Measurements from ENCODE around the gene VWA5B2. TPM values are rescaled to one million over a fixed set of nuclear protein-coding genes. Genes with fewer than 3 reads are reported as not detected.

VWA5B2 gene
- total RNA-seq, 1 donor from 2014 or later: 0.25 TPM

DNA sequence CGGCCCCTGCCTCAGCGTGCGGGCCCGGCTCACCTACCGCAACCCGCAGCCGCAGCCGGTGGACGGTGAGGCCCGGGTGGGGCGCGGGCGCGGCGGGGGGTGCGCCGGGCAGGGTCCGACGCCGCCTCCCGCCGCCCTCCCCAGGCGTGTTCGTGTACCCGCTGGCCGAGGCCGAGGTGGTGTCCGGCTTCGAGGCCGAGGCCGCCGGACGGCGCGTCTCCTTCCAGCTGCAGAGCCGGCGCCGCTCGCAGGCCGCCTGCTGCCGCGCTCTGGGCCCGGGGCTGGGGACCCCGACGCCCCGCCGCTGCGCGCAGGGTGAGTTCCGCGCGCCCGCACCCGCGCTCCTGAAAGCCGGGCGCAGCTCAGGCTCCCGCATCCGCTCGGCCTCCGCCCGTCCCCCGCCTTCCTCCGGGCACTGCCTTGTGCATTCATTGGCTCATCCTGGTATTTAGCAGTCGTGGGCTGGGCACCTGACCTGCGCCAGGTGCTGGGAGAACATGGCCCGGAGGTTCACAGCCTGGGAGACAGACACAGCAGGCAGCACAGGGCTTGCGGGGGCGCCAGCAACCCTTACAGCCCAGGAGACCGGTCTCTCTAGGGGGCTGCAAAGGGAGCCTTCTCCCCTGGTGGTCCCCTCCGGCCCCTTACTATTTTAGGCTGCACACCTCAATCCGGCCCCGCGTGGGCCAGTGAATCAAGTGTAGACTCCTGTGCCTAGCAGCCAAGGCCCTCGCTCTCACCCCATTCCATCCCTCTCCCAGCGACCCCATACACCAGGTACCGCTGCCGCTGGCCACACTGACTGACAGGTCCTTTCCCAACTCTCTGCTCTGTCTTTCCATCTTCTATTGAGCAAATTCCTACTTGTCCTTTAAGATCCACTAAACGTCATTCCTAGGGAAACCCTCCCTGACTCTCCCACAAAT lies 1.5 kb downstream of the VWA5B2 start:
- no peak overlapping the region for H3K27ac Mint-ChIP-seq (ENCODE audit: unreplicated experiment)
- DNase-seq (ENCODE audit: low spot score): no peak
- peak overlapping the region; percentile 63 for H3K4me3 Mint-ChIP-seq (ENCODE audit: unreplicated experiment)
- H3K4me1 Mint-ChIP-seq (ENCODE audit: low read depth): peaks cover 12% of the 10 kb centered on the region
- H3K36me3 Mint-ChIP-seq (ENCODE audit: low read depth): peaks cover 3% of the 10 kb centered on the region
- no peaks in the 10 kb centered on the region for H3K9me3 Mint-ChIP-seq (ENCODE audit: low read depth)
- peaks cover 37% of the 10 kb centered on the region for H3K27me3 Mint-ChIP-seq (ENCODE audit: low read depth)
- TF ChIP-seq, protein P1, sequence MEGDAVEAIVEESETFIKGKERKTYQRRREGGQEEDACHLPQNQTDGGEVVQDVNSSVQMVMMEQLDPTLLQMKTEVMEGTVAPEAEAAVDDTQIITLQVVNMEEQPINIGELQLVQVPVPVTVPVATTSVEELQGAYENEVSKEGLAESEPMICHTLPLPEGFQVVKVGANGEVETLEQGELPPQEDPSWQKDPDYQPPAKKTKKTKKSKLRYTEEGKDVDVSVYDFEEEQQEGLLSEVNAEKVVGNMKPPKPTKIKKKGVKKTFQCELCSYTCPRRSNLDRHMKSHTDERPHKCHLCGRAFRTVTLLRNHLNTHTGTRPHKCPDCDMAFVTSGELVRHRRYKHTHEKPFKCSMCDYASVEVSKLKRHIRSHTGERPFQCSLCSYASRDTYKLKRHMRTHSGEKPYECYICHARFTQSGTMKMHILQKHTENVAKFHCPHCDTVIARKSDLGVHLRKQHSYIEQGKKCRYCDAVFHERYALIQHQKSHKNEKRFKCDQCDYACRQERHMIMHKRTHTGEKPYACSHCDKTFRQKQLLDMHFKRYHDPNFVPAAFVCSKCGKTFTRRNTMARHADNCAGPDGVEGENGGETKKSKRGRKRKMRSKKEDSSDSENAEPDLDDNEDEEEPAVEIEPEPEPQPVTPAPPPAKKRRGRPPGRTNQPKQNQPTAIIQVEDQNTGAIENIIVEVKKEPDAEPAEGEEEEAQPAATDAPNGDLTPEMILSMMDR (IDR thresholded peaks at IDR 0.05): no peak

DNA sequence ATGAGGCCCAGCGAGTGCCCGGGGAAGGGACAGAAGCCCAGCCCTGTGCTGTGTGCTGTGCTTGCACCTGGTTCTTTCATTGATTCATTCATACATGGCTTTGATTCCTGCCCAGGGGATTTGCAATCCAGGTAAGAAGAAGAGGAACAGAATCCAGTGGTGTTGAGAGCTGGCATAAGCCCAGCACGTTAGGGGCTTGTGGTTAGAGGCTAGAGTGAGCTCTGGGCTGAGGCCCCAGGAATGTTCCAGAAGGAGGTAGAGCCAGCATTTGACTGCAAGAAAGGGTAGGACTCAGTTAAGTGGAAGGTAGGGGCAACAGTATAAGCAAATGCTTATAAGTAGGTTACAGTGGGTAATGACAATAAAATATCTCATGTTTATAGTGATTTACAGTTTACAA lies 2.3 kb downstream of the VWA5B2 start:
- no peak for DNase-seq (ENCODE audit: low spot score)
- Mint-ChIP-seq H3K27me3 (ENCODE audit: low read depth) (peaks cover 34% of the 10 kb centered on the region), H3K4me1 (ENCODE audit: low read depth) (peaks cover 12% of the 10 kb centered on the region), H3K9me3 (ENCODE audit: low read depth) (no peaks in the 10 kb centered on the region), H3K27ac (ENCODE audit: unreplicated experiment) (no peak overlapping the region), H3K36me3 (ENCODE audit: low read depth) (peaks cover 3% of the 10 kb centered on the region), H3K4me3 (ENCODE audit: unreplicated experiment) (peak overlapping the region; percentile 63)
- TF ChIP-seq, protein P1 (IDR thresholded peaks at IDR 0.05): no peak

DNA sequence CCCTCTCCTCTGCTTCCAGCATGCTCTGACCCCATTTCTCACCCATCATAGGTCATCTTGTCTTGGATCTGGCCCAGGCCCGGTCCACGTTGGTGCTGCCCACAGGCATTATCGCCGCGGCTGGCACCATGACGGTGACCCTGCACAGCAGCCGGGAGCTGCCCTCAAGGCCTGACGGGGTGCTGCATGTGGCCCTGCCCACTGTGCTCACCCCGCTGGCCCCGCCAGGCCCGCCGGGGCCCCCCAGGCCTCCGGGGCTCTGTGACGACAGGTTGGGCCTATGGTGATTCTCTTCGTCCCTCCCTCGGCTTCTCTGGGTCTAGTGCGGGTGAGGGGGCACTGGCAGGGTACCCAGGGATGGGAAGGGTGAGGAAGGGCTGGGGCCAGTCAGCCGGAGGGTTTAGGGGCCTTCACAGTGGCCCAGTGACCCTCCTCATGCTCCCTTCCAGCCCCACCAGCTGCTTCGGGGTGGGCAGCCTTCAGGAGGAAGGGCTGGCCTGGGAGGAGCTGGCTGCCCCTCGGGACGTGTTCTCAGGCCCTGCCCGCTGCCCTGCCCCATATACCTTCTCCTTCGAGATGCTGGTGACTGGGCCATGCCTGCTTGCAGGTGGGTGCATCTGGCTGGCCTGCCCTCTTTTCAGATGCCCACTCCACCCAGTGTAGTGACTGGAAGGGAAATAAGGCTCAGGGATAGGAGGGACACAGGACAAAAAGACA lies 3.9 kb downstream of the VWA5B2 start:
- peaks cover 3% of the 10 kb centered on the region for H3K36me3 Mint-ChIP-seq (ENCODE audit: low read depth)
- H3K27me3 Mint-ChIP-seq (ENCODE audit: low read depth): peaks cover 30% of the 10 kb centered on the region
- H3K27ac Mint-ChIP-seq (ENCODE audit: unreplicated experiment): no peak overlapping the region
- DNase-seq (ENCODE audit: low spot score): no peak
- H3K9me3 Mint-ChIP-seq (ENCODE audit: low read depth): no peaks in the 10 kb centered on the region
- TF ChIP-seq, protein P1 (IDR thresholded peaks at IDR 0.05): no peak
- peaks cover 12% of the 10 kb centered on the region for H3K4me1 Mint-ChIP-seq (ENCODE audit: low read depth)
- no peak overlapping the region for H3K4me3 Mint-ChIP-seq (ENCODE audit: unreplicated experiment)

DNA sequence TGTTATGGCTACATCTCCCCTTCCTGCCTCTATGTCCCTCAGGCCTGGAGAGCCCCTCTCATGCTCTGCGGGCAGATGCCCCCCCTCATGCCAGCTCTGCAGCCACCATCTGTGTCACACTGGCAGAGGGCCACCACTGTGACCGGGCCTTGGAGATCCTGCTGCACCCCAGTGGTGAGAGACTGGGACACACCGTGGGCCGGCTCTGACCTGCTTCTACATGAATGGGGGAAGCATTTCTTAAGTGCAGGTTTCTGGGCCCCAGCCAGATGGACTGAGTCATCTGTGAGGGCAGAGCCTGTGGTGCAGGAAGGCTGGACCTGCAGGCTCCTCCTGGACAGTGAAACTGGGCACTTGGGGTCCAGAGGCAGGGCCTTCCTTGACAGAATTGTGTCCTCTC lies 4.8 kb downstream of the VWA5B2 start:
- TF ChIP-seq, protein P1 (IDR thresholded peaks at IDR 0.05): peak; percentile 12
- DNase-seq (ENCODE audit: low spot score): no peak
- Mint-ChIP-seq H3K27me3 (ENCODE audit: low read depth) (peaks cover 24% of the 10 kb centered on the region), H3K4me3 (ENCODE audit: unreplicated experiment) (no peak overlapping the region), H3K9me3 (ENCODE audit: low read depth) (no peaks in the 10 kb centered on the region), H3K27ac (ENCODE audit: unreplicated experiment) (no peak overlapping the region), H3K4me1 (ENCODE audit: low read depth) (peaks cover 7% of the 10 kb centered on the region), H3K36me3 (ENCODE audit: low read depth) (peaks cover 3% of the 10 kb centered on the region)

DNA sequence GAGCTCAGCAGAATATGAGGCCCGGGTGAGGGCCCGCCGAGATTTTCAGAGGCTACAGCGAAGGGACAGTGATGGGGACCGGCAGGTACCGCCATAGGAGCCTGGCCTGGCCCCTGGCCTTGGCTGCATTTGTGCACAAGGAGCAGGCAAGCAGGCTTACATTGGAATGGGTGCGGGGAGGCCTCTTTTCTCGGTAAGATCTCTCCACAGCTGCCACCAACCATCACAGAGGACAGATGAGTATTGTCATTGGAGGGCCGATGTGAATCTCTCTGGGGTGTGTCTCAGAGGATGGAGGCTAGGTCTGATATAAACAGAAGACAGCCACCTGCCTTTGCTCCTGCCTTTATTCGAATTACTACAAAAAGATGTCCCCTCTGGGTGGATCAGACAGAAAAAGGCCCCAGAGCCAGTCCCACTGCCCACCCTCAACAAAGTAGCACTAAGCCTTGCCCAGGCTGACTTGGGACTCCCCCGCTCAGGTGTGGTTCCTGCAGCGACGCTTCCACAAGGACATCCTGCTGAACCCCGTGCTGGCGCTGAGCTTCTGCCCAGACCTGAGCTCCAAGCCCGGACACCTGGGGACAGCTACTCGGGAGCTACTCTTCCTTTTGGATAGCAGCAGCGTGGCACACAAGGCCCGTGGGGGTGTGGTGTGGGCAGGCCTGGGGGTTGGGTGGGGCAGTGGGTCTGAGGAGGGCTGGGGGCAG lies 5.4 kb downstream of the VWA5B2 start:
- Mint-ChIP-seq H3K36me3 (ENCODE audit: low read depth) (peaks cover 3% of the 10 kb centered on the region), H3K27me3 (ENCODE audit: low read depth) (peaks cover 24% of the 10 kb centered on the region), H3K27ac (ENCODE audit: unreplicated experiment) (no peak overlapping the region), H3K9me3 (ENCODE audit: low read depth) (no peaks in the 10 kb centered on the region), H3K4me3 (ENCODE audit: unreplicated experiment) (no peak overlapping the region), H3K4me1 (ENCODE audit: low read depth) (peaks cover 7% of the 10 kb centered on the region)
- DNase-seq (ENCODE audit: low spot score): no peak
- TF ChIP-seq, protein P1 (IDR thresholded peaks at IDR 0.05): no peak

All from chondrocyte (in vitro differentiated cells).